GM19452 (cell line): Measurements from ENCODE around the gene STT3B.
"Not testable (repeated sequence)": the region's sequence is repeated elsewhere in the genome, so short reads cannot be mapped to it uniquely, and the experiment has no call there.

Experiments
- ATAC-seq: cut with Tn5 transposase; IDR thresholded peaks from one replicate; pipeline ENCODE4 v1.9.1; 2021; ENCODE audit not compliant: unreplicated experiment

Gene STT3B

DNA sequence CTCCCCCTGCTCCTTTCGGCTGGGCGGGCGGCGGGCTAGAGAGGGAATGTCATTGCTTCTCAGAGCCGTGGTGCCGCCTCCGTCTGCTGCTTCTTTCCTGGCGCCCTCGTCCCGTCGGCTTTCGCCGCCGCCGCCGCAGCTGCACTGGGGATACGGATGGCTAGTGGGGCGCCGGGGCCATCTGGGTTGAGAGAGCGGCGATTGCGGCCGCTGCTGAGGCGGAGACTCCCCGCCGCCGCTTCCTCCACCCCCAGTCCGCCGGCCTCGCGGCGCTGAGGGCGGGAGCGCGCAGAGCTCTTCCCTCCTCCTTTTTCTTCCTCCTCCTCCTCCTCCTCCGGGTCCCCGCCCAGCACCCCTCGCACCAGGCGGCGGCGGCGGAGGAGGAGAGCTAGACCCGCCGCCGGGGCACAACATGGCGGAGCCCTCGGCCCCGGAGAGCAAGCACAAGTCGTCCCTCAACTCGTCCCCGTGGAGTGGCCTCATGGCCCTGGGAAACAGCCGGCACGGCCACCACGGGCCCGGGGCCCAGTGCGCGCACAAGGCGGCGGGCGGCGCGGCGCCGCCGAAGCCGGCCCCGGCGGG, at the start of gene STT3B:
Gene STT3B (plus strand): TSS at position 339 of the 582 bp plus-strand sequence. CDS start 74 bp downstream, at position 413.
- peak; percentile 51 for ATAC-seq

DNA sequence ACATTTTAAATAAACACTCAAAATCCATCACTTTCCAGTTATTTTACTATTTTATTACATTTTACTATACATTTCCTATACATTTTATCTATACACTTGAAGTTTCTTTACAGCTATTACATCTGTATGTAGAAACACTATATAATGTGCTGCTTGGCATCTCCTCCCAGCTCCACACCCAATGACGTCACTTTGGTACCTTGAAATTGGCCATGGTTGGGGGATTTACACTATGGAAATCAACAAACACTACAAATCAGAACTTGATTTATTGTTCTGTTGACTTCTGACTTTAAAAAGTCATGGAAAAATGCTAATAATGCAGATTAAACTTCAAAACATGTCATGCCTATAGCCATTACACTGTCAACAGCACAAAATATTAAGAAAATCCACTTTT, 48.9 kb upstream of the STT3B start:
- ATAC-seq: no peak

DNA sequence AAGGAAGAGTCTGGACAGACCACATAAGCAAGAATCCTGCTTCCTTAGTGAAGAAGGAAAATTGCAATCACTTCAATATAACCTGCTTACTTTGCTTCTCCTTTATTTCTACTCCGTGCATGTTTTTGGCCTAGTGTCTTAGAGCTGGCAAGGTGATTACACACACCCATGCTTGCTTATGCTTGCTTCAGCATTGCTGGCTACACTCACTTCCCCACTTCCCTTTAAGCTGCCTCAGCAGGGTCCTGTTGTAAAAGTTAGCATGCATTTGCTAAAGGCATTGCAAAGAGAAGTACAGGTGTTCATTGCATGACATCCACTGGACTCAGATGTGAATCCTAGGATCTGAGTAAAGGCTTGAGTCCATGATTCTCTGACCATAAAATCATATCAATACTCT, 47.5 kb upstream of the STT3B start:
- ATAC-seq: no peak

DNA sequence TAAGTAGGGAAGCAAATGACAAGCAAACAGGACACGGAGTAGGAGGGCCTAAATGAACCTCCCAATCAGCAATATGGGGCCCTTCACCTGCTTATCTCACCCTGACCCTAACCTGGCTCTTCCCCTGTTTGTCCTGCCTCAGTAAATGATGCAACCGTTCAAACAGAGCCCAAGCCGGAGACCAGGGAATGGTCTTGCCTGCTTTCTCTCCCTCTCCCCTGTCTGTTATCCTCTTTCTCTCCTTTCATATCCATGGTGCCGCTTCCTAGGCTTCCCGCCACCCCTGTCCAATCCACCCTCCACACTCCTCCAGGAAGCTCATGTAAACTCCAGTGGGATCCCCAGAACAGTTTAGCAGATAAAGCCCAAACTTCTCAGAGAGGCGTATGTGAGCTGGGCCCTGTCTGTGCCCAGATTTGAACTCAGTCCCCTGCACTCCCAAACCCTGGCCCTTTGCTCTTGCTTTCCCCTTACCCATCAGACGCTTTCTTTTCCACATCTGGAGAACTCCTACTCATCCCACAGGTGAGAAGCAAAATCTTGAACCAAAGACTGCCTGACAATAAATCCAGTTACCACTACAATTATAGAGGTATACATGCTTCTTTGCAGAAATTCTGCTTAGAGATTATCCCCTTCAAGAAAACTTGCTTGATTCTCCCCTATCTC, 45.7 kb upstream of the STT3B start:
- no peak for ATAC-seq

DNA sequence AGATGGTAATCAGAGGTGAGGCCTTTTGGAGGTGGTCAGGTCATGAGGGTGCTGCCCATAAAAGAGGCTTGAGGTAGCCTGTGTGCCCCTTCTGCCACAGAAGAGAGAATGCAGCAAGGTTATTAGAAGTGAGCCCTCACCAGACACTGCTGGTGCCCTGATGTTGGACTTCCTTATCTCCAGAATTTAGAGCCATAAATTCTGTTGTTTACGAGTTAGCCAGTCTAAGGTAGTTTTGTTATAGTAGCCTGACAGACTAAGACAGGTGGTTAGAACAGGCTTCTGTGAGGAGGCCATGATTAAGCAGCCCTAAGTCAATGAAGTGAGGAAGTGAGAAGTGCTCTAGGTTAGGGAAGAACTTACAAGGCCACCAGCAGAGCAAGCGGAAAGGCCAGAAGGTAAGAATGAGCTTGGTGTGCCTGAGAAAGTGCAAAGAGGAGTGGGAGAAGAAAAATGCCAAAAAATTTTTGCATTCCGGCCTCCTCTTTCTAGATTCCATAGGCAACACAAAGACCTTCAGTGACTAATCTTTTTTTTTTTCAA, 44.2 kb upstream of the STT3B start:
- ATAC-seq: no peak

DNA sequence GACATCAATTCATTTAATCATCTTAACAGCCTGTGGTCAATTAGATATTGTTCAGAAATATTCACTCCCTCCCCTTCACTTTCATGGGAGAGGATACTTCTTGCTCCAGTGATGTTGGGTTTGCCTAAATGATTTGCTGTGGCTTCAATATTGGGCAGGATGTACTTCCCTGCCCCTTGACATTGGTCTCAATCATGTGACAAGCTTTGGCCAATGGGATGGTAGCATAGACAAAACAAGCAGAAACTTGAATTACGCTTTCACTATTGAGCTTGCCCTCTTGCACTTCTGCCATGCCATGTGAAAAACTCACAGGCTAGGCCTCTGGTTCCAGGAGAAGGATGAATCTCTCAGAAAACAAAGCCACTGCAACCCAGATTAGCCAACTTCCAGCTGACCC, 42.2 kb upstream of the STT3B start:
- ATAC-seq: no peak

DNA sequence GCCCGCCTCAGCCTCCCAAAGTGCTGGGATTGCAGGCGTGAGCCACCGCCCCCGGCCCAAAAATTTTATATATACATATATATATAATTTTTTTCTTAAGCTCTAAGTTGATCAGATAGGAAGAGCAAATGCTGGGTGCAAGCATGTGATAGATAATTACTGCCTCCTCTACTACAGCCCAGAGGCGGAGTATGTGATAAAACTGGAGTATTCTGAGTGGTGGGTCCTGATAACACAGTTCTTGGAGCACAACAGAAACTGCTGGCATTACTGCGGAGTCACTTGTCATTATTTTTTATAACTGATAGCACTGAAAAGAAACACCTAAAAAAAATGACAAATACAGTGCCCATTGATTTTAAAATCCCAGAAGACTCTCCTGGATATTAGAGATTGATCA, 41.1 kb upstream of the STT3B start:
- no peak for ATAC-seq

DNA sequence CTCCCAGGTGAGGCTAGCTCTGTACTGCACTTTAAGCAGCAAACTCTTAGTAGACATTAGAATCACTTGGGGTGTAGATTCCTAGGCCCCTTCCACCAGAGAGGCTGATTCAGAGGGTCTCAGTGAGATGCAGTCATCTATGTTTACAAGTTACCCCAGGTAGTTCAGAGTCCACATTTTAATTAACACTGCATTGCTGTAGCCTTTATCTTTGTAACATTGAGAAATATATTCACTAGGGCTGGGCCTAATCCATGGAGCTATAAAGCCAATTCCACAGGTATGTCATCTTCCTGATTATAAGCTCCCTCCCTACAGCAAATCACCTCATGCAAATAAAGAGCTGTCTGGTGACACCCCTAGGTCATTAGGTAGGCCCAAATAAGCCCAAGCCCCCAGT, 39.6 kb upstream of the STT3B start:
- ATAC-seq: no peak

DNA sequence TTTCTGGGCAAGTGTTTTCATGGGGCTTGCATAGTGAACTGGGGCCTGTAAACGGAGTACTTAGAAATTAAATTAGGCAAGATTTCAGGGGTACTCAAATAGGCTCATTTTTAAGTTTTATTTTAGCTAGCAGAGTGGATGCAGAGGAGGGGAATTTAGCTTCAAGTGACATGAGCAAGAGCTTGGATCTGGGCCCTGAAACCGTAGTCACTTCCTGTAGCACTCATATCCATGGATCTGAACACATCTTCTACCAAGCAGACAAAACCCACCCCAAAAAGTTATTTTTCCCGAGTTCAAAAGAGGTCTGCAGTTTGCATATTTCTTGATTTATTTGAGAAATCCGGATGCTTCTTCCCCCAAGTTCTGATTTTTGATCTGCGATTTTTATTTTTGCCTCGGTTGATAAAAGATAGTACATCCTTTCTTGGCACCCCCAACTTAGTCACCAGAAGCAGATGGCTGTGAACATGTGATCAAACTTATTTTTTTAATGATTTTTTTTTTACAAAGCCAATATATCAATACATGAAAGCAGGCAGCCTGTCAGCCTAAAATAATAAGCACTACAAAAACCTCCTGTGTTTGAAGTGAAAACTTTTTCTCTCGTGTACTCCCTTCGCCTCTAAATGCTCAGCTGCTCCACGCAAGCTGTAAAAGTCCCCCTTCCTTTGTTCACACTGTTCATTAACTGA, 36.6 kb upstream of the STT3B start:
- no peak for ATAC-seq

DNA sequence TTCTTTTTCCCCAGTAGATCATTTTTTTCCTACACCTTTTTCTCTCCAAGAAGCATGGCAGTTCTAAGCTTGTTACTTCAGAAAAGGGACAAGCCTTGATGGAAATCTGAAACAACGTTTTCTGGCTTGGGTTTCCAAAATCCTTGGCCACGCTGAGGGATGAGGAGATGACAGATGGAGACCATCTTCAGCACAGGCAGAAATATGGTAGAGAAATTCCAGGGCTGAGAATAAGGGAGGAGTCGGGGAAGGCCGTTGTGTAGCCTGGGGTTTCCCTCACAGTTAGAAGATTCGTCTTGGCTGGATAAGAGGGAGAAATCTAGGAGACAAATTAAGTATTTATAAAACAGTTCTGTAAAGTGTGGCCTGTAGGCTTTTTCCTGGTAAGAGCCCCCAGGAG, 33.9 kb upstream of the STT3B start:
- no peak for ATAC-seq

DNA sequence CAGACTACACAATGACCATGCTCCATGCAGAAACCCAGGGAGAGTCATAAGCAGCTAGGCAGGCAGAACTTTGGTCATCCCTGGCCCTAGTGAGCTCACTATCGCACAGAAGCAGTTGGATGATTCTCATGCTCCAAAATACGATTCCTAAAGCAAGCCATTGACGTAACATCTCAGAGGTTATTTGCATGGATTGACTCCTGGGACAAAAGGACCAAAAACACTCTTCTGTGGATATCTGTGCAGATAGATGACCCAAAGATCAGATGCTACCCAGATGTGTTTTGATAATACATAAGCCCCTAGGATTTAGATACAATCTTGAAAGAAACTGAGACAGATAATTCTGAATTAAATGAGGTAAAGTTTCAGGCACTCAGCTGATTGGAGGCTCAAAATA, 33.4 kb upstream of the STT3B start:
- no peak for ATAC-seq

DNA sequence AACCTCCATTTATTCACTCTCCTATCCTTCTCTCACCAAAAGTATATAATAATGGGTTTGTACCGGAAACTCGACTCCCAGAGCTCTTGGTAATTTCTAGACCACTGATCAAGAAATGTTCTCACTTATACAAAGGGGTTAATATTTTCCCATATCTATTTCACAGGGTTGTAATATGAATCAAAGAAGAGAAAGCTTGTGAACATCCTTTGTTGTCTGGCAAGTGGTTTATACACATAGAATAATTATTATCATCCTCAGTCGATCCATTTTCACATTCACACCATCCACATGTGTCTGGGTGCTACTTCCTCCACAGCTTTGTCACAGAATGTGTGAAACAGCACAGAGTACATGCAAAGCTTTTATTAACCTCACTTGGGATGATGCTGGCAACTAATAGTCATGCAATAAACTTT, 29.9 kb upstream of the STT3B start:
- no peak for ATAC-seq

DNA sequence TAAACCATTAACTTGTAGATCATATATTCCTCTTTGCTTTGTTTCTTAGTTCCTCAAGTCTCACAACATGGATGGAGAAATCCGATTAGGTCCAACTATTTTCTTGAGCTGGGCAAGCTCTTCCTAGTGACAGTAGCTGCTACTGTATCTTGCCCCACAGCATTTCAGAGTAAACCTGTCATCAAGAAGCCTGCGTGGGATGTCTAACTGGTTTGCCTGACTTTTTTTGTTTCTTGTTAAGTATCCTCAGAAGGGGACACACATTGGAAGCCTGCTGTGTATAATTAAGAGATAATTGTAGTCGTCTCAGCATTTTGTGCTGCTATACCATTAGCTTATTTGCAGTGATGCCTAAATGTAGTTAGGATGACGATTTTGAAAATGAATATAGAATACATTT, 29.3 kb upstream of the STT3B start:
- no peak for ATAC-seq

DNA sequence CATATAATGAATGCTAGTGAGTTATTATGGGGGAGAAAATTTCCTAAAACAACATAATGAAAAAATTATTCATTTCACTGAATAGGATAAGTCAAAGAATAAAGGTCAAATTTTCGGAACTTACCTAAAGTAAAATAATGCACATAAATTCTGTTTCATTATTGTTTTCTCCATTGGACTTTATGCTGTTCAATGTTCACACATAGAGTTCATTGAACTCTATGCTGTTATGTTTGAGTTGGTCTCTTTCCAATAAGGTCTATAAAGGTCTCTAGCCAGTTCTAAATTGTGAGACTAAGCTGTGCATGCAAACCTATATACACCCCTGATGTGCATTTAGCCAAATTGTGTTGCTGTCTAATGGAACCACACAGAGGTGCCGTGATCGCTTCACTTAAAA, 28.5 kb upstream of the STT3B start:
- ATAC-seq: no peak

DNA sequence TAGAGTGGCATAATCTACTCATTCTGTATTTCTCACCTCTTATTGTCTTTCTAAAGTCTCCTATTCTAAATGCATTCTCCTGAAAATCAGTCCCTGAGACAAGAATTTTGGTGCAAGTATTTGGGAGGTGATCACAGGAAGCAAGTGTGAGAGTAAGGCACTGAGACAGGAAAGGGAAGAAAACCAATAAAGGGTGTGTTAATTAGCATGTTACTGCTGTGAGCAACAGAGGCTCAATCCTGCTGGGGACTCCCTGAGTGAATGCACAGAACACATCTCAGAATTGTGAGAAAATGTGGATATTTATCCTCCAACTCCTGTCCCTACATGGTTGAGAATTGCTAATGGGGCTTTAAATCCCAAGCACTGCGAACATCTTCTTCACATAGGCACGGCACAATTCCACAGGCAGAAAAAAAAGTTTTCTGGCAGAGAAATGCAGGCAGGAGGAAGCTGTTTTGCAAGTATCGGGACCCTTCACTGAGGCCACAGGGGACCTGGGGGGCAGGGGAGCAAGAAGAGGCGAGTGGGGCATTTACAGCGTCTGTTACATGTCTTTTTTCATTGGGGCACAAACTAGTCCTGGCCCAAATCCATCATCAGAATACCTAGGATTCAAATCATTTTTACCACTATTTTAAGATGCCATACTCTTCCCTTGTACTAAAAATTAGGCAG, 27.2 kb upstream of the STT3B start:
- ATAC-seq: no peak

DNA sequence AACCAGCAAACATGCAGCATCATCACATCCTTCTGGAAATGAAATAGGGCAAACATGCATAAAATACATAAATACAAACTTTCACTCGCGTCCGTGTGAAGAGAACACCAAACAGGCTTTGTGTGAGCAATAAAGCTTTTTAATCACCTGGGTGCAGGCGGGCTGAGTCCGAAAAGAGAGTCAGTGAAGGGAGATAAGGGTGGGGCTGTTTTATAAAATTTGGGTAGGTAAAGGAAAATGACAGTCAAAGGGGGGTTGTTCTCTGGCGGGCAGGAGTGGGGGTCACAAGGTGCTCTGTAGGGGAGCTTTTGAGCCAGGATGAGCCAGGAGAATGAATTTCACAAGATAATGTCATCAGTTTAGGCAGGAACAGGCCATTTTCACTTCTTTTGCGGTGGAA, 26.2 kb upstream of the STT3B start:
- not testable (repeated sequence) for ATAC-seq

DNA sequence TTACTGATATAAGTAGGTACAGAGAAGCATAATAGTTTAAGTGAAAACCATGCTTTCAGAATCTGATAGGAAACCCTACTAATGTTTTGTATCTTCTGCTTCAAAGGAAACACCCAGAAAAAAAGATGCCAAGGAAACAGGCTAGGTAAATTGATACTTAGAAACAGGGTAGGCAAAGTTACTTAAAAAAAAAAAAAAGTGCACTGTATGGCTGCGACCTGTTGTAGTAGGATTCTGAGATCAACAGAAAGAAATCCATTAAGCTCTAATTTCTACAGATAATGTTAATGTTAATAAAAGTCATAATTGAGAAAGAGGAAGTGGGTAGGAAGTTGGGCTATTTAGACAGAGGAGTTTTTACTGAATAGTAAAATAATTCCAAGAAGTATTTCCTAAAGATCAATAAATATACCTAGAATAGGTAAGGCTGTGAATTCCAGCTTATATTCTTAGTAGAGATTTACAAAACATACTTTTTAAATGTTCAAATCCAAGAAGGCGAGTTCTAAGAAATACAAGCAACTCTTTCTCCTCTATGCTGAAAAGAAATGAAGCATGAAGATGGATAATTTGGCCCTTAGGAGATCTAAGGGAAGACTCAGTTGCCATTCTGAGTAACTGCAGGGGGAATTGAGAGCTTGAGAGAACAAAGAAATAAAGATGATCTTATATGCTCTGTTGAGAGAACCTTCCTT, 24.1 kb upstream of the STT3B start:
- ATAC-seq: no peak

DNA sequence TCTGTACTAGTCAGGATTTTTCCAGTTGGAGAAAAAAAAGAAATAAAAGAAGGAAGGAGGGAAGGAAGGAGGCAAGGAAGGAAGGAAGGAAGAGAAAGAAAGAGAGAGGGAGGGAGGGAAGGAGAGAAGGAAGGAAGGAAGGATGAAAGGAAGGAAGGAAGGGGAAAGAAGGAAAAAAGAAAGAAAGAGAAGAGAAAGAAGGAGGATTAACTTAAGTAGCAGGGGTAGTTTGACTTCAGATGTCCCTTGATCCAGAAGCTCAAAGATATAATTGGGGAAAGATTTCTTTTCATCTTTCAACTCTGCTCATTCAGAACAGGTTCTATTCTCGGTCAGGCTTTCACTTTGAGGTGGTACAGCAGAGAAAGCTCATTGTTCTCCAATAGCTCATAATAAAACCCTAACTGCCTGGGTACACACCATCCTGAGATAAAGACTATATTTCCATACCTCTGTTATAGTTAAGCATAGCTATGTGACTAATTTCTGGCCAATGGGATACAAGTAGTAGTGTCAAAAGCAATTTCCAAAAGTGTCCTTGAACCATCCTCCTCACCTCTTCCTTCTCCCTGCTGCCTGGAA, 23.5 kb upstream of the STT3B start:
- no peak for ATAC-seq

DNA sequence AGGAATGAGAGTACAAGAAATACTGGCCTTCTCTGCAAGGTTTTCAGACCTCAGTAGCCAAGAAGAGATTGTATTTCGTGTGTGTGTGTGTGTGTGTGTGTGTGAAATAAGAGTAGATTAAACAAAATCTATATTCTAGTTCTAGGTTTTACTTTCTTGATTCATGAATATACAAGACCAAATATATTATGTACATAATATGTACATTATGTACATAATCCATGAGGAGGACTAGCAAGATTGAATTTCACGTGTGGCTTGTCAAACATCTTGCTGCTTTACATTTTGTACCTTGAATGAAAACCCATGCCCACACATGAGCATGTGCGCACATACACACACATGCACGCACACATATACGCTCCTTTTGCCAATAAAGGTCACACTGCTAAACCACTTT, 18.2 kb upstream of the STT3B start:
- no peak for ATAC-seq

DNA sequence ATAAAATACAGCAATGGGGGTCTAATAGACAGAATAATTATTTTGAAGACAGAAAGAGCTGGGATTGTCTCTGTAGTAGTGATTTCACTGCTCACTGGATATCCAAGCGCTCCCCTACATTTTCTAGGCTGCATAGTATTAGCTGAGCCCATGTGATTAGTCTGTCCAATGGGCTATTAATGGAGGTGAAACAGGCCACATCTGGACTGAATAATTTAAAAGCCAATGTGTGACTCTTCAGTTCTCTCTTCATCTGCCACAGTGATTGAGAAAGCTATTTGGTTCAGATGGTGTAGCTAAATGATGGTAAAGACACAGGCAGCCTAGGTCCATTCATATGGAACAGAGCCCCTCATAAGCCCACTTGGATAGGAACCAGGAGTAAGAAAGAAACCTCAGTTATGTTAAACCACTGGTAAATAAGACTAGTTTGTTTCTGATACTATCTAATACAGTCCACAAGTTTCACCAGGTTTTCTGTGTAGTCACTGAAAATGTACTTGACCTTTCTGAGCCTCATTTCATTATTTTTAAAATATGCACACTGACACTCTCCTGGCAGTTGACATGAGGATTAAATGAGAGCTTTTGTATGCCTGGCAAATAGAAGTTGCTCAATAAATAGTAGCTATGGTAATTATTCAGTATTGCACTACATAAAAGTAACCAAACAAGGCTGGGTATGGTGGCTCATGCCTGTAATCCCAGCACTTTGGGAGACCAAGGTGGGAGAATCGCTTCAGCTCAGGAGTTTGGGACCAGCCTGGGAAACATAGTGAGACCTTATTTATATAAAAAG, 17.0 kb upstream of the STT3B start:
- no peak for ATAC-seq
